Adrenal gland (tissue), 12 donors: Measurements from ENCODE around the gene MATR3. TPM values are rescaled to one million over a fixed set of nuclear protein-coding genes. Genes with fewer than 3 reads are reported as not detected.
A peak's percentile ranks its signal among the peaks of the same experiment; 100 is the strongest.

Experiments
- DNase-seq, 7 donors: peaks; one replicate each; pipeline ENCODE4 v3.0.0-alpha.2; 2019 to 2020
- H3K27ac ChIP-seq, 5 donors: fragments of 200-600 bp; sonication (generic) in 4 of 5; 1 replicate in 3 of 5; 2 replicates in 2 of 5; pipeline versions ENCODE4 v1.5.1 to v1.8.0; 2016 to 2020; ENCODE audit warnings: mild to moderate bottlenecking in 1 of 5
- H3K27me3 ChIP-seq: fragments of 200-600 bp; 2 replicates; pipeline ENCODE4 v1.8.0; 2021
- H3K36me3 ChIP-seq, 2 donors: fragments of 200-600 bp; replicated peaks in 1 of 2; 1 replicate in 1 of 2; 2 replicates in 1 of 2; pipeline versions ENCODE4 v1.5.1 to v1.8.0; 2018 to 2022
- H3K4me1 ChIP-seq, 2 donors: fragments of 200-600 bp; replicated peaks in 1 of 2; 1 replicate in 1 of 2; 2 replicates in 1 of 2; pipeline versions ENCODE4 v1.5.1 to v1.8.0; 2018 to 2021
- H3K4me3 ChIP-seq, 4 donors: fragments of 200-600 bp; sonication (generic) in 3 of 4; one replicate each; pipeline ENCODE4 v1.5.1; 2016 to 2018
- H3K9me3 ChIP-seq, 3 donors: fragments of 200-600 bp; sonication (generic) in 1 of 3; replicated peaks in 1 of 3; 1 replicate in 2 of 3; 2 replicates in 1 of 3; pipeline versions ENCODE4 v1.5.1 to v1.8.0; 2016 to 2021
- CTCF ChIP-seq, 6 experiments: fragments of 450-650 bp in 4 of 6; fragments of 200-600 bp in 2 of 6; sonication (generic) in 1 of 6; IDR thresholded peaks; 1 replicate in 5 of 6; 2 replicates in 1 of 6; pipeline versions ENCODE4 v1.5.1 to v1.8.0; 2016 to 2021; ENCODE audit warnings: antibody characterized with exemption in 6 of 6, mild to moderate bottlenecking in 2 of 6, moderate library complexity in 1 of 6
- POLR2A ChIP-seq, 2 donors: fragments of 450-650 bp; IDR thresholded peaks; one replicate each; pipeline ENCODE4 v1.6.1; 2017; ENCODE audit warnings: antibody characterized with exemption in 2 of 2, mild to moderate bottlenecking in 2 of 2, moderate library complexity in 1 of 2
- WGBS, 4 donors: extraction: QIAGEN DNeasy Blood & Tissue Kit in 2 of 4; methylation state at CpG; one replicate each; pipeline versions ENCODE4 v1.1.5 to v1.1.7; 2013 to 2017; 5-methylcytosine and 5-hydroxymethylcytosine counted together
- intact Hi-C, 2 donors: fragments of 100-400 bp; cut with DNase I; formaldehyde crosslinking; loops; one replicate each; pipeline versions ENCODE4 v1.14.1 to v1.15.0; 2022 to 2023
- polyA plus RNA-seq, 3 donors: library from polyadenylated mRNA; stranded (reverse); fragments of 200-250 nt in 2 of 3; fragments of 350-450 nt in 1 of 3; fragmentation: Illumina TruSeq in 1 of 3; extraction: RNeasy Lipid Tissue Mini Kit (QIAGEN cat#74804) in 1 of 3; gene quantifications; one replicate each; pipeline ENCODE4 v1.2.3, GENCODE V29; 2013 to 2014
- total RNA-seq, 9 donors: library from RNA; depleted of rRNA in 4 of 9; stranded (reverse); fragments of >200 nt in 4 of 9; fragments of 120-200 nt in 1 of 9; fragmentation: NEBNext Ultra II Directional in 1 of 9; extraction: Animal tissue kit (Norgen Biotek cat#: 25700) in 1 of 9; gene quantifications; one replicate each; pipeline versions ENCODE4 v1.1.0 to v1.2.4, GENCODE V29; 2013 to 2023
- donor health status: healthy with polysubstance abuse.
- donor health status: Bipolar disorder and iron deficiency.
- donor health status: DM: yes; HTN: yes; CAD: no.
- donor health status: DM: no; HTN: no; CAD: no.
- donor health status: DM: no; HTN: no; CAD: no.
- donor health status: DM: yes; HTN: yes; CAD: no.

The MATR3 gene
- total and polyA plus RNA-seq, 12 donors = 99.4 to 324 (median 176) TPM

- WGBS, 4 donors = 77 to 85% (median 83%) methylated on average over 2 of the region's 2 CpGs
- DNase-seq = no peak
- Histone ChIP-seq H3K27me3 (no peaks in the 10 kb centered on the region), H3K9me3 (no peaks in the 10 kb centered on the region), H3K4me3 (no peak overlapping the region), H3K27ac (no peak overlapping the region), H3K4me1 (peaks cover 18 to 33% of the 10 kb centered on the region in 2 donors), H3K36me3 (peaks cover 0 to 63% of the 10 kb centered on the region in 2 donors)
- intact Hi-C loops = no loop called here
- TF ChIP-seq CTCF (IDR thresholded peaks at IDR 0.05) (no peak), POLR2A (IDR thresholded peaks at IDR 0.05) (no peak)
Observed at GRCh38 chr5:139368613-139369012, 75.1 kb downstream of the MATR3 start.

GRCh38 chr5:139369181-139369580, 75.6 kb downstream of the MATR3 start:
- peaks cover 0 to 61% of the 10 kb centered on the region in 2 donors for H3K36me3 ChIP-seq
- no peak for DNase-seq

GRCh38 chr5:139371482-139372435, 78.2 kb downstream of the MATR3 start:
- intact Hi-C loops = no loop called here
- 61 to 70% (median 65%) methylated on average over 7 of the region's 7 CpGs for WGBS, 4 donors
- Histone ChIP-seq H3K27me3 (no peaks in the 10 kb centered on the region), H3K9me3 (no peaks in the 10 kb centered on the region), H3K27ac (peak overlapping the region; percentile 2 to 94 (median 87)), H3K4me3 (no peak overlapping the region), H3K36me3 (peaks cover 0 to 35% of the 10 kb centered on the region in 2 donors), H3K4me1 (peaks cover 26 to 30% of the 10 kb centered on the region in 2 donors)
- peak; percentile 71 to 94 (median 88) for DNase-seq
- TF ChIP-seq CTCF (IDR thresholded peaks at IDR 0.05) = no peak
- no peak for TF ChIP-seq POLR2A (IDR thresholded peaks at IDR 0.05)

More at GRCh38 chr5:139369181-139369580, 75.6 kb downstream of the MATR3 start:
- no peak overlapping the region for H3K27ac ChIP-seq
- H3K27me3 ChIP-seq = no peaks in the 10 kb centered on the region
- TF ChIP-seq CTCF (IDR thresholded peaks at IDR 0.05) (no peak), POLR2A (IDR thresholded peaks at IDR 0.05) (no peak)
- no peak overlapping the region for H3K4me3 ChIP-seq
- H3K4me1 ChIP-seq = peaks cover 24 to 35% of the 10 kb centered on the region in 2 donors
- intact Hi-C loops = no loop called here
- H3K9me3 ChIP-seq = no peaks in the 10 kb centered on the region
- 88 to 100% (median 92%) methylated on average over 1 of the region's 1 CpG for WGBS, 4 donors

- Histone ChIP-seq H3K36me3 (peaks cover 0 to 9% of the 10 kb centered on the region in 2 donors), H3K4me1 (peaks cover 26 to 30% of the 10 kb centered on the region in 2 donors), H3K4me3 (no peak overlapping the region), H3K27ac (no peak overlapping the region), H3K27me3 (no peaks in the 10 kb centered on the region), H3K9me3 (no peaks in the 10 kb centered on the region)
- DNase-seq = peak in 3 of 7 donors; percentile 8 to 44 (median 17)
- intact Hi-C loops = no loop called here
- 93 to 100% (median 96%) methylated on average over 1 to 2 of the region's 2 CpGs; no CpG with 5 or more reads in 1 of the 4 donors for WGBS, 4 donors
- TF ChIP-seq POLR2A (IDR thresholded peaks at IDR 0.05) = no peak
- no peak for TF ChIP-seq CTCF (IDR thresholded peaks at IDR 0.05)
Observed at GRCh38 chr5:139374909-139375308, 81.4 kb downstream of the MATR3 start.
